ENCODE measurements around the gene AK3. TPM values are rescaled to one million over a fixed set of nuclear protein-coding genes. Genes with fewer than 3 reads are reported as not detected.

The AK3 gene
- total RNA-seq, 1 donor from 2014 or later = 45.1 TPM

DNA sequence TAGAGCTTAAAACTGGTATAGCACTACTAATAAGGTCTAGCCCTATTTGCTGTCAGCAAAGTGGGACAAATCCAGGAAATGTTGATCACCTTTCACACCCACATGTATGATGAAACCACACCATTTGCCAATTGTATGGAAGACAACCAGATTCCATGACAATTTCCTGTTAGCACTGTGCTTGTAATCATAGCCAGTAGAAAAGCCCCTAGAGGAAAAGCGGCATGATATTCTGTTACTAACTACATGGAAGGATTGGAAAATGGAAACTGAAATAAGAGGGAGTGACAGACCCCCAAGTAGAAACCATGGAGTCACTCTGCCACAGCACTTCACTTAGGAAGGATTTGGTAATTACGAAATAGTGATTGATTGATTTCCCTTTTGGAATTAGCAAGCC is 75.6 kb downstream of the AK3 start:
- peaks cover 32% of the 10 kb centered on the region for H3K4me1 Mint-ChIP-seq (ENCODE audit: low read depth, unreplicated experiment)
- no peaks in the 10 kb centered on the region for H3K27me3 Mint-ChIP-seq (ENCODE audit: low read depth, unreplicated experiment)
- DNase-seq (ENCODE audit: low read depth) (peak; percentile 35), FAIRE-seq (no peak)
- H3K9ac ChIP-seq (ENCODE audit: low read length) = no peak overlapping the region
- H3K4me2 ChIP-seq (ENCODE audit: low read length) = peak overlapping the region; percentile 91
- H3K27me3 ChIP-seq (ENCODE audit: insufficient read depth, low read length) = no peaks in the 10 kb centered on the region
- H3K36me3 ChIP-seq (ENCODE audit: insufficient read depth, low read length) = no peaks in the 10 kb centered on the region
- H2AFZ ChIP-seq (ENCODE audit: low read depth, low read length) = no peak overlapping the region
- H3K9me3 ChIP-seq (ENCODE audit: insufficient read depth, low read depth, low read length) = no peaks in the 10 kb centered on the region
- H3K79me2 ChIP-seq (ENCODE audit: insufficient read depth, low read length) = peaks cover 8% of the 10 kb centered on the region
- no peak overlapping the region for H3K27ac ChIP-seq (ENCODE audit: low read depth, low read length)
- no peak for TF ChIP-seq EZH2 (IDR thresholded peaks at IDR 0.05; ENCODE audit: insufficient read depth, low read length)
- TF ChIP-seq, protein P1, sequence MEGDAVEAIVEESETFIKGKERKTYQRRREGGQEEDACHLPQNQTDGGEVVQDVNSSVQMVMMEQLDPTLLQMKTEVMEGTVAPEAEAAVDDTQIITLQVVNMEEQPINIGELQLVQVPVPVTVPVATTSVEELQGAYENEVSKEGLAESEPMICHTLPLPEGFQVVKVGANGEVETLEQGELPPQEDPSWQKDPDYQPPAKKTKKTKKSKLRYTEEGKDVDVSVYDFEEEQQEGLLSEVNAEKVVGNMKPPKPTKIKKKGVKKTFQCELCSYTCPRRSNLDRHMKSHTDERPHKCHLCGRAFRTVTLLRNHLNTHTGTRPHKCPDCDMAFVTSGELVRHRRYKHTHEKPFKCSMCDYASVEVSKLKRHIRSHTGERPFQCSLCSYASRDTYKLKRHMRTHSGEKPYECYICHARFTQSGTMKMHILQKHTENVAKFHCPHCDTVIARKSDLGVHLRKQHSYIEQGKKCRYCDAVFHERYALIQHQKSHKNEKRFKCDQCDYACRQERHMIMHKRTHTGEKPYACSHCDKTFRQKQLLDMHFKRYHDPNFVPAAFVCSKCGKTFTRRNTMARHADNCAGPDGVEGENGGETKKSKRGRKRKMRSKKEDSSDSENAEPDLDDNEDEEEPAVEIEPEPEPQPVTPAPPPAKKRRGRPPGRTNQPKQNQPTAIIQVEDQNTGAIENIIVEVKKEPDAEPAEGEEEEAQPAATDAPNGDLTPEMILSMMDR (IDR thresholded peaks at IDR 0.05; ENCODE audit: insufficient read depth, low read depth, low read length) = no peak
- no peak overlapping the region for H3K4me3 ChIP-seq (ENCODE audit: insufficient read depth, low read depth, low read length)
- peak overlapping the region; percentile 85 for H3K4me3 Mint-ChIP-seq (ENCODE audit: unreplicated experiment)
- H3K9me3 Mint-ChIP-seq (ENCODE audit: unreplicated experiment) = no peaks in the 10 kb centered on the region
- peak overlapping the region; percentile 83 for H3K27ac Mint-ChIP-seq (ENCODE audit: unreplicated experiment)
- H4K20me1 ChIP-seq (ENCODE audit: insufficient read depth, low read length) = no peaks in the 10 kb centered on the region
- H3K4me1 ChIP-seq (ENCODE audit: insufficient read depth, low read length) = peaks cover 27% of the 10 kb centered on the region
- peaks cover 3% of the 10 kb centered on the region for H3K36me3 Mint-ChIP-seq (ENCODE audit: low read depth, unreplicated experiment)

DNA sequence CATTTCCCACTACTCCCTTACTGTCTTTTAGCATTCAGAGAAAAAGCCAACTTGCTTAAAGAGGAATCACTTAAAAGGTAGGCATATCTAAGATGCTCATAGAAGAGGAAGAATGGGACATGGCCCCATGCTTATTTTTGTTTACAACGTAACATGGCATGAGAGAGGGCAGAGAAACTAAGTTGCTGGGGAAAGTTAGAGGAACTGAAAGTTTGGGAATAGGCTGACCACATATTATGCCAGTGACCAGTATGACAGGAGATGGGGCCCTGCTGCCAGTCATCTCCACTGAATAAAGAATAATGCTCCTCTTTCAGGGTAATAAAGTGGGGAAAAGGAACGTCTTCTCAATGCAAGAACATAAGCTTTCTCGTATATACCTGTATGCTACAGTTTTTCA is 77.0 kb downstream of the AK3 start:
- H3K36me3 ChIP-seq (ENCODE audit: insufficient read depth, low read length) = no peaks in the 10 kb centered on the region
- no peak overlapping the region for H3K27ac Mint-ChIP-seq (ENCODE audit: unreplicated experiment)
- H3K4me2 ChIP-seq (ENCODE audit: low read length) = peak overlapping the region; percentile 21
- DNase-seq (ENCODE audit: low read depth) = no peak
- peaks cover 27% of the 10 kb centered on the region for H3K4me1 ChIP-seq (ENCODE audit: insufficient read depth, low read length)
- H3K4me3 Mint-ChIP-seq (ENCODE audit: unreplicated experiment) = peak overlapping the region; percentile 90
- H3K27me3 Mint-ChIP-seq (ENCODE audit: low read depth, unreplicated experiment) = no peaks in the 10 kb centered on the region
- no peak overlapping the region for H3K4me3 ChIP-seq (ENCODE audit: insufficient read depth, low read depth, low read length)
- peaks cover 3% of the 10 kb centered on the region for H3K36me3 Mint-ChIP-seq (ENCODE audit: low read depth, unreplicated experiment)
- no peaks in the 10 kb centered on the region for H3K9me3 Mint-ChIP-seq (ENCODE audit: unreplicated experiment)
- peaks cover 32% of the 10 kb centered on the region for H3K4me1 Mint-ChIP-seq (ENCODE audit: low read depth, unreplicated experiment)
- H3K27me3 ChIP-seq (ENCODE audit: insufficient read depth, low read length) = no peaks in the 10 kb centered on the region
- peaks cover 8% of the 10 kb centered on the region for H3K79me2 ChIP-seq (ENCODE audit: insufficient read depth, low read length)
- no peak overlapping the region for H2AFZ ChIP-seq (ENCODE audit: low read depth, low read length)
- no peak for TF ChIP-seq EZH2 (IDR thresholded peaks at IDR 0.05; ENCODE audit: insufficient read depth, low read length)
- TF ChIP-seq, protein P1 (IDR thresholded peaks at IDR 0.05; ENCODE audit: insufficient read depth, low read depth, low read length) = no peak
- no peaks in the 10 kb centered on the region for H3K9me3 ChIP-seq (ENCODE audit: insufficient read depth, low read depth, low read length)
- H4K20me1 ChIP-seq (ENCODE audit: insufficient read depth, low read length) = no peaks in the 10 kb centered on the region
- no peak overlapping the region for H3K27ac ChIP-seq (ENCODE audit: low read depth, low read length)
- FAIRE-seq = no peak
- no peak overlapping the region for H3K9ac ChIP-seq (ENCODE audit: low read length)

DNA sequence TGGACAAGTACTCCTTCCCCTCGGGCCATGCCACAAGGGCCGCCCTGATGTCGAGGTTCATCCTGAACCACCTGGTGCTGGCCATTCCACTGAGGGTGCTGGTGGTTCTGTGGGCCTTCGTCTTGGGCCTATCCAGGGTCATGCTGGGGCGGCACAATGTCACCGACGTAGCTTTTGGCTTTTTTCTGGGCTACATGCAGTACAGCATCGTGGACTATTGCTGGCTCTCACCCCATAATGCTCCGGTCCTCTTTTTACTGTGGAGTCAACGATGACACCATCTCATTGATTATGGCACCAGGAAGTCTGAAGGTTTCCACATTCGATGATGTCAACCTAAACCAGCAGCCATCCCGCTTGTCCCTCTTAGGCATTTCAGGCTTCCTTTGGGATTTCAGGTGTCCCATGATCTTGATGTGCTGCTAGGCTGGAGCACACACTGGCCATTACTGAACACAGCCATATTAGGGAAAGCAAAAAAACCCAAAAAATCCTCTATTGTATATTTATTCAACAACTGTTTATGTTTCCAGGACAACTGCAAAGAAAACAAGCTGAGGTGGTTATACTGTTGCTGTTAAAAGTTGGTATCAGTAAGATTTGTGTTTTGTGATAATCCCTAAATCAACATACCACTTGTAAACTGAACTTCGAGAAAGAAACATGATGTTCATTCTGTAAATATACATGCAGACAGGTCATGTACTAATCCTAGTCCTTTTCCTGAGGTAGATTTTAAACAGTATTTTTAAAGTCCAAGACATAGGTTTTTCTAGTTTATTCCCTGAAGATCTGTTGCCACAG is 77.8 kb downstream of the AK3 start:
- peak overlapping the region; percentile 96 for H2AFZ ChIP-seq (ENCODE audit: low read depth, low read length)
- no peaks in the 10 kb centered on the region for H3K36me3 ChIP-seq (ENCODE audit: insufficient read depth, low read length)
- no peaks in the 10 kb centered on the region for H3K9me3 ChIP-seq (ENCODE audit: insufficient read depth, low read depth, low read length)
- DNase-seq (ENCODE audit: low read depth) (no peak), FAIRE-seq (no peak)
- H3K4me1 Mint-ChIP-seq (ENCODE audit: low read depth, unreplicated experiment) = peaks cover 32% of the 10 kb centered on the region
- TF ChIP-seq, protein P1 (IDR thresholded peaks at IDR 0.05; ENCODE audit: insufficient read depth, low read depth, low read length) = no peak
- no peak for TF ChIP-seq EZH2 (IDR thresholded peaks at IDR 0.05; ENCODE audit: insufficient read depth, low read length)
- no peaks in the 10 kb centered on the region for H3K9me3 Mint-ChIP-seq (ENCODE audit: unreplicated experiment)
- no peak overlapping the region for H3K27ac ChIP-seq (ENCODE audit: low read depth, low read length)
- no peaks in the 10 kb centered on the region for H3K27me3 ChIP-seq (ENCODE audit: insufficient read depth, low read length)
- H3K4me3 ChIP-seq (ENCODE audit: insufficient read depth, low read depth, low read length) = peak overlapping the region; percentile 59
- peaks cover 27% of the 10 kb centered on the region for H3K4me1 ChIP-seq (ENCODE audit: insufficient read depth, low read length)
- H3K4me3 Mint-ChIP-seq (ENCODE audit: unreplicated experiment) = peak overlapping the region; percentile 90
- peak overlapping the region; percentile 85 for H3K9ac ChIP-seq (ENCODE audit: low read length)
- H4K20me1 ChIP-seq (ENCODE audit: insufficient read depth, low read length) = no peaks in the 10 kb centered on the region
- peak overlapping the region; percentile 85 for H3K4me2 ChIP-seq (ENCODE audit: low read length)
- peaks cover 3% of the 10 kb centered on the region for H3K36me3 Mint-ChIP-seq (ENCODE audit: low read depth, unreplicated experiment)
- H3K27me3 Mint-ChIP-seq (ENCODE audit: low read depth, unreplicated experiment) = no peaks in the 10 kb centered on the region
- peaks cover 8% of the 10 kb centered on the region for H3K79me2 ChIP-seq (ENCODE audit: insufficient read depth, low read length)
- H3K27ac Mint-ChIP-seq (ENCODE audit: unreplicated experiment) = peak overlapping the region; percentile 87

Data from astrocyte (in vitro differentiated cells and primary cell).